ENCODE data around the gene GPR39. TPM values are rescaled to one million over a fixed set of nuclear protein-coding genes. Genes with fewer than 3 reads are reported as not detected.
"Not testable (repeated sequence)": the region's sequence is repeated elsewhere in the genome, so short reads cannot be mapped to it uniquely, and the experiment has no call there.

GPR39 gene
- total RNA-seq, 2 donors from 2014 or later, result 3.6 to 5.3 TPM

DNA sequence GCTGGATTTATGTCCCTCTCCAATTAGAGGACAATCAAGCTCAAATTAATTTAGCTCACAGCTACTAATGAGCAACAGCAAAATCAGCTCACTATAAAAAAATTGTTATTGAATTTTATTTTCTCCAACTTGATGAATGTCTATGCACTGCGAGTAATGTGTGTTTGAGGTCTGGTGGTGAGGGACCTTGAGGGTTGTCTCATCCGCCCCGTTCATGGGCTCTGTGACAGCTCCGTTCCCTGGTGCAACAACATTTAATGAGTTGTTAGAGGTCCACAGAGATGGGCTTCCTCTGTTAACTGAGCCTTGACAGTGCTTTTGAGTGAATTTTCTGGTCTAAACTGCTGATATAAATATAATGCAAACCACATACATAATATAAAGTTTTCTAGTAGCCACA lies 101.7 kb downstream of the GPR39 start:
- H3K36me3 ChIP-seq, result no peaks in the 10 kb centered on the region
- intact Hi-C loops (cut with DNase I), result no loop called here
- DNase-seq (ENCODE audit: low spot score), result no peak
- H3K27me3 ChIP-seq (replicated peaks; ENCODE audit: insufficient read depth), result no peaks in the 10 kb centered on the region
- no peaks in the 10 kb centered on the region for H3K9me3 ChIP-seq
- no peak overlapping the region for H3K4me3 ChIP-seq
- no peak for TF ChIP-seq POLR2A (IDR thresholded peaks at IDR 0.05)
- no peak for TF ChIP-seq CTCF (IDR thresholded peaks at IDR 0.05)
- TF ChIP-seq POLR2AphosphoS5 (IDR thresholded peaks at IDR 0.05), result no peak
- no peak overlapping the region for H3K27ac ChIP-seq
- H3K4me1 ChIP-seq (replicated peaks), result no peaks in the 10 kb centered on the region
- WGBS, result 87% methylated on average over 4 of the region's 4 CpGs

GRCh38 chr2:132519566-132519965 lies 103.0 kb downstream of the GPR39 start:
- Histone ChIP-seq H3K36me3 (no peaks in the 10 kb centered on the region), H3K4me3 (no peak overlapping the region), H3K27ac (no peak overlapping the region), H3K4me1 (replicated peaks) (no peaks in the 10 kb centered on the region), H3K9me3 (no peaks in the 10 kb centered on the region), H3K27me3 (replicated peaks; ENCODE audit: insufficient read depth) (no peaks in the 10 kb centered on the region)
- intact Hi-C loops (cut with DNase I), result no loop called here
- 59% methylated on average over 3 of the region's 3 CpGs for WGBS
- no peak for TF ChIP-seq CTCF (IDR thresholded peaks at IDR 0.05)
- TF ChIP-seq POLR2AphosphoS5 (IDR thresholded peaks at IDR 0.05), result no peak
- TF ChIP-seq POLR2A (IDR thresholded peaks at IDR 0.05), result no peak
- no peak for DNase-seq (ENCODE audit: low spot score)

DNA sequence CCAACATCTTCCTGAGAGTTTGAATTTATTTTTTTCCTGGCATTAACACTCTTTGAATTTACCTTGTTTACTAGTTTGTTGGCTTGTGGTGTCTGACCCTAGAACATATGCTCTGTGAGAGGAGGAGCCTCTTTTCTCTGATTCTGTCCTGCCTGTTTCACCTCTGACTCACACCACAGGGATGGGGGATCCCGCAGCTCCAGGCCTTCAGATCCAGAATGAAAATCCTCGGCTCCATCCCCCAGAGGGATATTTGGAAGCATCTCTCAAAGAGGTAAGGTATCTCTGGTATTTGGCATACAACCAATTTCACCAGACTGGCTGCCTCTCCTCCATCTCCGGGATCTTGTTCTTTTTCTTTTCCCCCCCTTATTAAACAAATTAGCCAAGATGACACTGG lies 104.7 kb downstream of the GPR39 start:
- Histone ChIP-seq H3K4me1 (replicated peaks) (no peaks in the 10 kb centered on the region), H3K4me3 (no peak overlapping the region), H3K27me3 (replicated peaks; ENCODE audit: insufficient read depth) (no peaks in the 10 kb centered on the region), H3K27ac (no peak overlapping the region), H3K36me3 (no peaks in the 10 kb centered on the region), H3K9me3 (no peaks in the 10 kb centered on the region)
- intact Hi-C loops (cut with DNase I), result no loop called here
- WGBS, result 22% methylated on average over 3 of the region's 3 CpGs
- DNase-seq (ENCODE audit: low spot score), result no peak
- TF ChIP-seq POLR2AphosphoS5 (IDR thresholded peaks at IDR 0.05), result no peak

GRCh38 chr2:132522901-132523300 lies 106.3 kb downstream of the GPR39 start:
- Histone ChIP-seq H3K27me3 (replicated peaks; ENCODE audit: insufficient read depth) (no peaks in the 10 kb centered on the region), H3K4me3 (no peak overlapping the region), H3K27ac (no peak overlapping the region), H3K9me3 (no peaks in the 10 kb centered on the region), H3K4me1 (replicated peaks) (no peaks in the 10 kb centered on the region), H3K36me3 (no peaks in the 10 kb centered on the region)
- TF ChIP-seq POLR2A (IDR thresholded peaks at IDR 0.05) (no peak), POLR2AphosphoS5 (IDR thresholded peaks at IDR 0.05) (no peak), CTCF (IDR thresholded peaks at IDR 0.05) (no peak)
- DNase-seq (ENCODE audit: low spot score), result no peak
- 52% methylated on average over 4 of the region's 4 CpGs for WGBS
- intact Hi-C loops (cut with DNase I), result no loop called here

GRCh38 chr2:132537061-132537460 lies 120.5 kb downstream of the GPR39 start:
- intact Hi-C loops (cut with DNase I); H3K4me1 ChIP-seq (replicated peaks); H3K9me3 ChIP-seq; H3K27me3 ChIP-seq (replicated peaks; ENCODE audit: insufficient read depth); H3K4me3 ChIP-seq; DNase-seq (ENCODE audit: low spot score); H3K27ac ChIP-seq; H3K36me3 ChIP-seq: not testable (repeated sequence)
- 81% methylated on average over 1 of the region's 1 CpG for WGBS

DNA sequence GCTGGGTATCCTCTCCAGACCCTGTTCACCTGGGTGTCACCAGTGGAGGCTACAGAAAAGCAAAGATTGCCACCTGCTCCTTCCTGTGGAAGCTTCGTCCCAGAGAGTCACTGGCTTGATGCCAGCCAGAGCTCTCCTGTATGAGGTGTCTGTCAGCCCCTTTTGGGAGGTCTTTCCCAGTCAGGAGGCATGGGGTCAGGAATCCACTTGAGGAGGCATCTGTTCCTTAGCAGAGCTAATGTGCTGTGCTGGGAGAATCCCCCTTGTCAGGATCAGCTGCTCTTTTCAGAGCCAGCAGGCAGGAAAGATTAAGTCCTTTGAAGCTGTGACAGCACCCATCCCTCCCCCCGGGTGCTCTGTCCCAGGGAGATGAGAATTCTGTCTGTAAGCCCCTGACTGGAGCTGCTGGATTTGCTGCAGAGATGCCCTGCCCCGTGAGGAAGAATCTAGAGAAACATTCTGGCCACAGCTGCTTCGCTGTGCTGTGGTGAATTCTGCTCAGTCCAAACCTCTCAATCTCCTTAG lies 121.8 kb downstream of the GPR39 start:
- WGBS, result 44% methylated on average over 4 of the region's 4 CpGs
- Histone ChIP-seq H3K4me3 (no peak overlapping the region), H3K27me3 (replicated peaks; ENCODE audit: insufficient read depth) (no peaks in the 10 kb centered on the region), H3K27ac (no peak overlapping the region), H3K9me3 (no peaks in the 10 kb centered on the region), H3K36me3 (no peaks in the 10 kb centered on the region), H3K4me1 (replicated peaks) (no peaks in the 10 kb centered on the region)
- DNase-seq (ENCODE audit: low spot score), result no peak
- TF ChIP-seq POLR2AphosphoS5 (IDR thresholded peaks at IDR 0.05) (no peak), POLR2A (IDR thresholded peaks at IDR 0.05) (no peak), CTCF (IDR thresholded peaks at IDR 0.05) (no peak)
- intact Hi-C loops (cut with DNase I), result no loop called here
